Bronchial epithelial cell (primary cell): ENCODE data around the gene DPF3. TPM values are rescaled to one million over a fixed set of nuclear protein-coding genes. Genes with fewer than 3 reads are reported as not detected.

Experiments used
- DNase-seq: peaks from one replicate; pipeline ENCODE4 v3.0.0-alpha.2; 2010; ENCODE audit warnings: low read depth
- FAIRE-seq: peaks from 2 replicates; lab custom pipeline; 2011; peaks lifted over from hg19 to GRCh38; lab: Jason Lieb, UNC
- H3K27me3 ChIP-seq: 2 replicates; pipeline ENCODE4 v1.5.1; 2011; ENCODE audit warnings: low read length; ENCODE audit not compliant: control insufficient read depth, insufficient read depth
- H3K36me3 ChIP-seq: 2 replicates; pipeline ENCODE4 v1.5.1; 2011; ENCODE audit warnings: low read length; ENCODE audit not compliant: control insufficient read depth, insufficient read depth
- H3K4me3 ChIP-seq: 2 replicates; pipeline ENCODE4 v1.5.1; 2011; ENCODE audit warnings: mild to moderate bottlenecking, low read depth, low read length, control low read depth
- CTCF ChIP-seq: IDR thresholded peaks from 2 replicates; pipeline ENCODE4 v1.5.1; 2011; ENCODE audit warnings: mild to moderate bottlenecking, moderate library complexity, low read length, control low read depth, inconsistent platforms; ENCODE audit not compliant: insufficient read depth, severe bottlenecking
- total RNA-seq: library from RNA; depleted of rRNA; stranded (reverse); fragments of >200 nt; gene quantifications from 2 replicates; pipeline ENCODE4 v1.2.1, GENCODE V29; 2014

Gene DPF3
- total RNA-seq, 1 donor from 2014 or later, result not detected

GRCh38 chr14:72824051-72824450 lies 69.8 kb downstream of the DPF3 start:
- FAIRE-seq (no peak), DNase-seq (no peak)
- Histone ChIP-seq H3K27me3 (no peaks in the 10 kb centered on the region), H3K36me3 (no peaks in the 10 kb centered on the region), H3K4me3 (no peak overlapping the region)
- TF ChIP-seq CTCF, result no peak

- no peak for TF ChIP-seq CTCF
- H3K4me3 ChIP-seq, result no peak overlapping the region
- DNase-seq (no peak), FAIRE-seq (no peak)
- H3K36me3 ChIP-seq, result no peaks in the 10 kb centered on the region
- no peaks in the 10 kb centered on the region for H3K27me3 ChIP-seq
These were observed 70.8 kb downstream of the DPF3 start for GRCh38 chr14:72822946-72823611.

GRCh38 chr14:72818998-72819397 lies 74.9 kb downstream of the DPF3 start:
- H3K27me3 ChIP-seq, result no peaks in the 10 kb centered on the region
- TF ChIP-seq CTCF, result no peak
- FAIRE-seq, result no peak
- H3K4me3 ChIP-seq, result no peak overlapping the region
- no peaks in the 10 kb centered on the region for H3K36me3 ChIP-seq
- DNase-seq, result no peak

GRCh38 chr14:72816287-72816686 lies 77.6 kb downstream of the DPF3 start:
- no peak for DNase-seq
- Histone ChIP-seq H3K27me3 (no peaks in the 10 kb centered on the region), H3K4me3 (no peak overlapping the region), H3K36me3 (no peaks in the 10 kb centered on the region)
- no peak for FAIRE-seq
- no peak for TF ChIP-seq CTCF

GRCh38 chr14:72815430-72815829 lies 78.5 kb downstream of the DPF3 start:
- DNase-seq (no peak), FAIRE-seq (no peak)
- H3K27me3 ChIP-seq, result no peaks in the 10 kb centered on the region
- no peak overlapping the region for H3K4me3 ChIP-seq
- no peaks in the 10 kb centered on the region for H3K36me3 ChIP-seq
- no peak for TF ChIP-seq CTCF
